HG03196 (cell line): Measurements from ENCODE around the gene DOCK1.
"Not testable (repeated sequence)": the region's sequence is repeated elsewhere in the genome, so short reads cannot be mapped to it uniquely, and the experiment has no call there.

ENCODE experiments used
- ATAC-seq: cut with Tn5 transposase; IDR thresholded peaks from one replicate; pipeline ENCODE4 v1.9.1; 2021; ENCODE audit not compliant: unreplicated experiment

The DOCK1 gene

GRCh38 chr10:127300868-127301321, 395.7 kb downstream of the DOCK1 start:
- no peak for ATAC-seq

GRCh38 chr10:127302343-127302742, 397.1 kb downstream of the DOCK1 start:
- no peak for ATAC-seq

GRCh38 chr10:127303105-127303504, 397.9 kb downstream of the DOCK1 start:
- no peak for ATAC-seq

DNA sequence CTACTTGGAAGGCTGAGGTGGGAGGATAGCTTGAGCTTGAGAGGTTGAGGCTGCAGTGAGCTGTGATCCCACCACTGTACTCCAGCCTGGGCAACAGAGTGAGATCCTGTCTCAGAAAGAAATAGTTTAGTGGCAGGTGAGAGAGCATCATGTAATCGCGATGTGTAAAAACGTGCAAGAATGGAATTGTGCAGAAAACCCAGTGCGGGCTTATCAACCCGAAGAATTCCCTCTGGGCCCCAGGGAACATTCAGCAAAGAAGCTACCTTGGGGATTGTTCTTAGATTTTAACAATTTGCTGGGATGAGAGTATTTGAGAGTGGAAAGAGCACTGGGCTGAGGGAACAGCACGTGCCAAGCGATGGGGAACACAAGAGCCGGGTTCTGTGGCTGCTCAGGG, 398.5 kb downstream of the DOCK1 start:
- no peak for ATAC-seq

- no peak for ATAC-seq
Measured at GRCh38 chr10:127306479-127306878, 401.3 kb downstream of the DOCK1 start.

DNA sequence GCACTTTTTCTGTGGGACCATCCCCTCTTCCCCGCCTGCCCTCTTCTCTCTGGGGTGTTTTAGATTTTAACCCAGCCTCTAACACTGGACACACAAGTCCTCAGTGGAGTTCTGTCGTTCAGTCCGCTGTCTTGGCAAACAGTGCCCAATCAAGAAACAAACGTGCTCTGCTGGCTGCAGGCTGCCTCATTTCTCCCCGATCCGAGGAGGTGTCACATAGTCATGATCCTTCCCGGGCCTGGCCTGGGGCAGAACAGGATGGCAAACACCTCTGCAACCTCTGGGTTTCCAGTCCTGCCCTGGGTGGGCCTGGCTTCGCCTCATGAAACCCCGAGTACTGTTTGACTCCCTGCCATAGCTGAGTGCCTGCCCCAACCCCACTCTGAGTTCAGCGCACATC, 402.1 kb downstream of the DOCK1 start:
- no peak for ATAC-seq

- ATAC-seq: no peak
Measured at GRCh38 chr10:127308031-127308430, 402.8 kb downstream of the DOCK1 start.

GRCh38 chr10:127309619-127310018, 404.4 kb downstream of the DOCK1 start:
- not testable (repeated sequence) for ATAC-seq

DNA sequence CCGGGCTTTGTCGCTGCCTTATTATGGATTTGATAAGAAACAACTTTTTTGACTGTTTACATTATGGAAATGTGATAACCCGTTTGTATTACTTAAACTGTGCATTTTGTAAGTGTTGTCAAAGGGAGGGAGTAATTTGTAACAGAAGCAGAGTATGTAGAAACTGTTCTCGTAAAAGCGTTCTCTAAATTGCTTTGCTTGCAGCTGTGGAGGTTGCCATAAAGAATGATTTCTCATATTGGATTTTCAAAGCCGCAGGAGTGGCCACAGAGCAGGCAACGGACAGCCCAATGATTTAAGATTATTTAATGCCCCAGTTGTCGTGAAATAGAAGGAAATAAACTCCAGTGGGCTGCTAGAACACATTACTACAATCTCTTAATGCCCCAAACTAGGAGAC, 405.2 kb downstream of the DOCK1 start:
- ATAC-seq: no peak

- no peak for ATAC-seq
Measured at GRCh38 chr10:127310923-127311322, 405.7 kb downstream of the DOCK1 start.

DNA sequence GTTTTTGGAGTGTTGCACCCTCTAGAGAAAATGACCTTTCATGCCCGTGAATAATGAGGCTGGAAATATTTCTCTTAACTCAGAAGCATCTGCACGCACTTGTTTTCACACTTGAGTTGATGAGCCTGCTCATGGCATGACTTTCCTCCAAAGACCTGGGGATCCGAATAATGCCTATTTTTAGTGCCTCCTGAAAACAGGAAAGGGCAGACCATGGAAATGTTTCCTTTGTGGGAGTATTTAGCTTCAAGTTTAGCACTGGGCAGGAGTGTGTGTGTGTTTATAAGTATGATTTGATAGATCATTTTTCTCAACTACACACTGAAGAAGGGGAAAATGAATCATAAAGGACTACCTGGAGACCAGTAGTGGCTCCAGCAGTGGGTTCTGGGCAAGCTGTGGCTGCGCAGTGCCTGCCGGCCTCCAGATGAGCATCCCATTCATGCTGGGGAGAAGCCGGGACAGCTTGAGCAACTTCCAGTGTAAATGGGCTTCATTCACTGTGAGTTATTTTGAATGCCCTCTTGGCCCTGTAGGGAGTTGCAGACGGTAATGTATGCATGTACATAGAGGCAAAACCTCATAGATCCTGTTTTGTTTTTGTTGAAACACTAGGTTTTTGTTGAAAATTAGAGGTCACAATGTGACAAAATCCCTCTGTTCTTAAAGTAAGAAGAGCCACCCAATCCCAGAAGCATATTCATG, 408.9 kb downstream of the DOCK1 start:
- ATAC-seq: no peak

- no peak for ATAC-seq
Measured at GRCh38 chr10:127314797-127315196, 409.6 kb downstream of the DOCK1 start.

DNA sequence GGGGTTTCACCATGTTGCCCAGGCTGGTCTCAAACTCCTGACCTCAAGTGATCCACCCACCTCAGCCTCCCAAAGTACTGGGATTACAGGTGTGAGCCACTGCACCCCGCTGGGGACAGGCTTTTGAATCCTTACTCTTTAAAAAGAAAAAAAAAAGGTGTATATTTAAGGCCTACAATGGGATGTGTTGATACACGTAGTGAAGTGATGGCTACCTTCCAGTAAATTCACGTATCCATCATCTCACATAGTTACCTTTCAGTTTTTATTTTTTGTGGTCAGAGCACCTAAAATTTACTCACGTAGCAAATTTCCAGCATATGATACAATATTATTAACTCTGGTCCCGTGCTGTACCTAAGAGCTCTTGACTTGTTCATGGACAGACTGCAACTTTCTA, 410.7 kb downstream of the DOCK1 start:
- no peak for ATAC-seq

- no peak for ATAC-seq
Measured at GRCh38 chr10:127318396-127318795, 413.2 kb downstream of the DOCK1 start.

DNA sequence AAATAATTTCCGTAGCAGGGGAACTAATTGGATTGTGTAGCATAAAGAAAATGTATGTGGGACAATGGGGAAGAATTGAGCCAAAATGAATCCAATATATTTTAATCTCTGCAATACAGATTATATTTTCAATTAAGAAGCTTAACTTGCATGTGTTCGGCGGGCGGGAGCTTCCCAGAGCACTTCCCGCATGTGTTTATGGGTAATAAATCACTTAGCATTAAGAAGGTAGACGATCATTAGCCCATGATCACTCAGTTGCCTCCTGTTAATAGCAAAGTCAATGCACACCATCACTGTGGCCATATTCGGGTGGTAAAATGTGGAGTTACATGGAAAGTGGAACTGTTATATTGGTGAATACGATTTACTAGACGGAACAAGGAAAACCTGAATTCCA, 414.0 kb downstream of the DOCK1 start:
- ATAC-seq: no peak

DNA sequence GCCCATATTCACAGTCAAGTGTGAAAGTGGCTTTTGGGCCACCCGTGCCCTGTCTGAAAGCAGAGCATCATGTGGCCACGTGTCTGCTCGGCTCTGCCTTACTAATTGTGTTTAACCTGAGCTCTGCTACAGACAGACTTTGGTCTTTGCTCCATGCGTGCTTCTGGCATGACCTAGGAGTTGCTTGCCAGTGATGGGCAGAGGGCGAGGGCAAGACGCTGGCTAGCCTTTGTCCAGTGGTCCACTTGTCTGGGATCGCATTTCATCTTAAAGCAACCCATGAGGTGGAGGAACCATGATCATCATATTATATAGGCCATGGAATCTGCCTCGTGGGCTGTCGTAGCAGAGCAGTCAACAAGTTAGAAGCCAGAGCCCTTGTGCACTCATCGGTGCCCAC, 414.5 kb downstream of the DOCK1 start:
- ATAC-seq: no peak

DNA sequence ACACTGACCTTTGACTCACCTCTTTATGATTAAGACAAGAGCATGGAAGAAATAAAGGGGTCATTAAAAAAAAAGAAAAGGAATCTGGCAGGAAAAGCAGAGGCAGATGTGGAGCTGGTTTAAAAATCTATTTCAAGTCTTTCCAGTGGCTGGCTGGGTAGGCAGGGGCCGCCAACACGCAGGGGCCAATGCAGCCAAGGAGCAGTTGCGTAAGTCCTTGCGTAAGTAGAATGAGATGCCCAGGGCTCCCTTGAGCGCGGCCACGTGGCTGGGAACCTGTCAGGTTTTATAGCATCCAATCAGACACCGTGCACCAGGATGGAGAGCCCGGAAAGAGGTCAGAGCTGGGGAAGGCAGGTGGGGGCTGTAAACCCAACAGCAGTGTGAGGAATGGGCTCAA, 414.9 kb downstream of the DOCK1 start:
- ATAC-seq: no peak

GRCh38 chr10:127322286-127322685, 417.1 kb downstream of the DOCK1 start:
- ATAC-seq: no peak

DNA sequence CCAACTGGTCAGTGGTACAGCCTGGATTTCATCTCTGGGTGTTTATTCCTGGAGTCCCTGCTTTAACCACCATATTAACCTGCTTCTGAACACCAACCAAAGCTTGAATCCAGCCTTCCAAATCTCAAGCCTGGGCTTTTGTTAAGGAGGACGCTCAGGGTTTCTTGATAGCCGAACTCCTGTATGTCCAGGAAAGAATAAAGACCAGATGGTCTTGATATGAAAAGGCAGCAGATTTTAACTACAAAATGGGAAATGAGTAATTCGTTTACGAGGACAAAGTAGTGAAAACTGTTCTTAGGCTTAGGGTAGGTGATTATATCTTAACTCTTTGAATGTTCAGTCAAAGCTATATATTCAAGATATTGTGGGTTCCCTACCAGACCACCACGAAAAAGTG, 420.3 kb downstream of the DOCK1 start:
- ATAC-seq: no peak

DNA sequence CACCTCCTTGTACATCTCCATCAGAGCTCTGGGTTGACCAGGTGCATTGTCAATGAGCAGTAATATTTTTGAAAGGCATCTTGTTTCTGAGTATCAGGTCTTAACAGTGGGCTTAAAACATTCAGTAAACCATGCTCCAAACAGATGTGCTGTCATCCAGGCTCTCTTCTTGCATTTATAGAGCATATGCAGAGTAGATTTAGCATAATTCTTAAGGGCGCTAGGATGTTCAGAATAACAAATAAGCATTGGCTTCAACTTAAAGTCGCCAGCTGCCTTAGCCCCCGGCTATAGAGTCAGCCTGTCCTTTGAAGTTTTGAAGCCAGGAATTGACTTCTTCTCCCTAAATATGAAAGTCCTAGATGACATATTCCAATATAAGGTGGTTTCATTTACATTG, 421.7 kb downstream of the DOCK1 start:
- no peak for ATAC-seq

DNA sequence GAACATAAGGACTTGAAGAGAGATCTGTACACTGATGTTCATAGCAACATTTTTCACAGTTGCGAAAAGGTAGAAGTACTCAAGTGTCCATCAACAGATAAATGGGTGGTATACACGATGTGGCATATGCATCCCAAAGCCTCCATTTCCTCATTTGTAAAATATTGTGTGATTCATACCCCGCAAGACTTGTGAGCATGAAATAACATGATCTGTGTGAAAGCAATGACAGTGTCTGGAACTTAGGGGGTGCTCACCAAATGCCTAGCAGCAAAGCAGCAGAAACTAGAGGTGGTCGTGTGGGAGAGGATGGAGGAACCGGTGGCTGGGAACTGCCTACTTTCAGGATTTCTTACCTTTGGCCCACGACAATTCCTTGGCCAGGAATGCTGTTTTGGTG, 426.5 kb downstream of the DOCK1 start:
- ATAC-seq: no peak

GRCh38 chr10:127332631-127333030, 427.4 kb downstream of the DOCK1 start:
- ATAC-seq: no peak

DNA sequence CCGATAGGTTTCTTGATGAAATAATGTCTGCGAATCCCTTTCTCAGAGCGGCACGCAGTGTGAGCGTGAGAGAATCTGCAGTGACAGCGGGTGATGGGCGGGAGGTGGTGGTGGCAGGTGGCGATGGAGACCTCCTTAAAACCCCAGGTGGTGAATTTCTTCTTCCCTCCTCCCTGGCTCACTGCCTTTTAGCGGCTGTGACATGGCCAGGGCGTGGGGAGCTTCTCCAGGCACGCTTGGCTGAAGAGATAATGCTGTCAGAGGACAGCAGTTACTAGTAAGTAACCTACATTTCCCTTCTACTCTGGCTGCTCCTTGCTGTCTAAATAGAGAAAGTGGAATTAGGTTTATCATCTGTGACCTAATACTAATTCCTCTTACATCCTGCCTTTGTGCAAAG, 432.6 kb downstream of the DOCK1 start:
- ATAC-seq: no peak
